A549 (cell line): ENCODE measurements around the gene LRRC9.

Source experiments
- CBX2 ChIP-seq: fragments of 200-600 bp; sonication (generic); IDR thresholded peaks from 2 replicates; pipeline ENCODE4 v1.6.1; 2016; ENCODE audit warnings: low read depth, mild to moderate bottlenecking, borderline replicate concordance
- CTCF ChIP-seq: fragments of >200 bp; sonication (Bioruptor Twin); formaldehyde crosslinking; IDR thresholded peaks from 3 replicates; pipeline ENCODE4 v1.5.1; 2016
- REST ChIP-seq: fragments of 200-600 bp; sonication (generic); IDR thresholded peaks from 2 replicates; pipeline ENCODE4 v1.6.1; 2016; ENCODE audit warnings: antibody characterized with exemption, mild to moderate bottlenecking, moderate library complexity

- TF ChIP-seq CTCF (no peak), REST (no peak), CBX2 (no peak)
These were observed 187.5 kb downstream of the LRRC9 start for GRCh38 chr14:60107477-60107876.
